ENCODE results near the gene ROR1. TPM values are rescaled to one million over a fixed set of nuclear protein-coding genes. Genes with fewer than 3 reads are reported as not detected.

ROR1 gene
- total RNA-seq, 1 experiment from 2014 or later, result 37.2 TPM

DNA sequence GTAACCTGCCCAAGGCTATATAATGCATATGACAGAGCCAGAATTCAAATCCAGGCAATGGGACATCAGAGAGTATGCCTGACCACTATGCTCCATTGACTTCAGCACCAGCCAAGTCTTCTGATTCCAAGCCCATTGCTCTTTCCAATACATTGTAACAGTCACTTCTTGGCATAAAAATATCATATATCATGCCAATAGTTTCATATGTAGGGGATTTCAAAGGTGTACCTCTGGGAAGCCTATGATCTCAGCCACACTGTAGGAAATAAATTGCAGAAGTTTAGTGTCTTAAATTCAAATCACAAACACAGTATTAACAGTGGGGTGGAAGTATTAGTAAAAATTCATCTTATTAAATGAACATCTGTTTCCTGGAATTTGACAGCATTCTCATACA lies 30.0 kb upstream of the ROR1 start:
- Mint-ChIP-seq H3K4me3 (ENCODE audit: unreplicated experiment) (no peak overlapping the region), H3K9me3 (ENCODE audit: unreplicated experiment) (no peaks in the 10 kb centered on the region), H3K4me1 (ENCODE audit: low read depth, unreplicated experiment) (peaks cover 6% of the 10 kb centered on the region), H3K27me3 (ENCODE audit: insufficient read depth, unreplicated experiment) (no peaks in the 10 kb centered on the region), H3K36me3 (ENCODE audit: insufficient read depth, unreplicated experiment) (no peaks in the 10 kb centered on the region), H3K27ac (ENCODE audit: unreplicated experiment) (no peak overlapping the region)
- CTCF ChIA-PET, result no interaction called here
- TF ChIP-seq, protein P1, sequence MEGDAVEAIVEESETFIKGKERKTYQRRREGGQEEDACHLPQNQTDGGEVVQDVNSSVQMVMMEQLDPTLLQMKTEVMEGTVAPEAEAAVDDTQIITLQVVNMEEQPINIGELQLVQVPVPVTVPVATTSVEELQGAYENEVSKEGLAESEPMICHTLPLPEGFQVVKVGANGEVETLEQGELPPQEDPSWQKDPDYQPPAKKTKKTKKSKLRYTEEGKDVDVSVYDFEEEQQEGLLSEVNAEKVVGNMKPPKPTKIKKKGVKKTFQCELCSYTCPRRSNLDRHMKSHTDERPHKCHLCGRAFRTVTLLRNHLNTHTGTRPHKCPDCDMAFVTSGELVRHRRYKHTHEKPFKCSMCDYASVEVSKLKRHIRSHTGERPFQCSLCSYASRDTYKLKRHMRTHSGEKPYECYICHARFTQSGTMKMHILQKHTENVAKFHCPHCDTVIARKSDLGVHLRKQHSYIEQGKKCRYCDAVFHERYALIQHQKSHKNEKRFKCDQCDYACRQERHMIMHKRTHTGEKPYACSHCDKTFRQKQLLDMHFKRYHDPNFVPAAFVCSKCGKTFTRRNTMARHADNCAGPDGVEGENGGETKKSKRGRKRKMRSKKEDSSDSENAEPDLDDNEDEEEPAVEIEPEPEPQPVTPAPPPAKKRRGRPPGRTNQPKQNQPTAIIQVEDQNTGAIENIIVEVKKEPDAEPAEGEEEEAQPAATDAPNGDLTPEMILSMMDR (IDR thresholded peaks at IDR 0.05; ENCODE audit: insufficient read depth in 1 of 2, low read depth in 1 of 2, low read length in 1 of 2, severe bottlenecking in 1 of 2, unreplicated experiment in 1 of 2), result no peak
- Histone ChIP-seq H3K9me3 (no peaks in the 10 kb centered on the region), H3K36me3 (ENCODE audit: control insufficient read depth, insufficient read depth, low read length) (no peaks in the 10 kb centered on the region), H3K27me3 (replicated peaks; ENCODE audit: control insufficient read depth, insufficient read depth, low read length) (no peaks in the 10 kb centered on the region), H3K4me1 (no peaks in the 10 kb centered on the region), H3K4me3 (ENCODE audit: low read depth, low read length) (no peak overlapping the region)
- intact Hi-C loops (cut with micrococcal nuclease; ENCODE audit: unreplicated experiment), result no loop called here
- BruUV-seq (replicated peaks), result no TSS peak
- POLR2A ChIA-PET, result no interaction called here
- no peak for DNase-seq

DNA sequence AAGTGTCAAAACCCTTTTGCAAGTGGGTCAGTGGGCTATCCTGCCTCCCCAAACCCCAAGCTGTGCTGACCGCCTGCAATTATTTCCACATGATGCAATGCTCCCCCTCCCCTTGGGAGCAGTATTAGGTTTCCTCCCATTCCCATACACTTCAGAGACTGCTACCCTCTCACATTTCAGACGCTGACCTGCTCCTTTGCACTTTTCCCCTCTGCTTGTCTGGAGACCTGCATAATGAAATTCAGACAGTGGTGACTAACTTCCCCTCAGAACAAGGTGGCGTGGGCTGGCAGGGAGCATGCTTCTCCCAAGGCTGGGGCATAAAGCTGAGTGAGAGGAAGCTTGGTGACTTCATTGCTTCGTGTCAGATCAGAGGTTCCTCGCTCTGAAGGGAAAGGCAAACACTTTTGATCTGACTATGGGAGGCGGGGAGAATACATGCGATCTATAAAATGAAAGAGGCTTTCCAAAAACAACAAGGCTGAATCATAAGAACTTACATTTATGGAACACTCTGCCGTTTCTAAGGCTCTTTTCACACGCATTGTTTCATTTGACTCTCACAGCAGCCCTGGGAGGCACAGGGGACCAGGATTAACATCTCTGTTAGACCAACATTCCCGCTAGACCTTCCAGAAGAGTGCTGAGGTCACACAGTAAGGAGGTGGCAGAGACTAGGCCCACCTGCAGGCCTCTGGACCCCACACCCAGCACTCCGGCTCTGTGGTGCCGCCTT lies 27.5 kb upstream of the ROR1 start:
- Mint-ChIP-seq H3K4me1 (ENCODE audit: low read depth, unreplicated experiment) (no peaks in the 10 kb centered on the region), H3K27ac (ENCODE audit: unreplicated experiment) (no peak overlapping the region), H3K27me3 (ENCODE audit: insufficient read depth, unreplicated experiment) (no peaks in the 10 kb centered on the region), H3K9me3 (ENCODE audit: unreplicated experiment) (no peaks in the 10 kb centered on the region), H3K36me3 (ENCODE audit: insufficient read depth, unreplicated experiment) (no peaks in the 10 kb centered on the region), H3K4me3 (ENCODE audit: unreplicated experiment) (no peak overlapping the region)
- BruUV-seq (replicated peaks), result no TSS peak
- intact Hi-C loops (cut with micrococcal nuclease; ENCODE audit: unreplicated experiment), result no loop called here
- no peak for DNase-seq
- H3K9me3 ChIP-seq, result no peaks in the 10 kb centered on the region
- H3K36me3 ChIP-seq (ENCODE audit: control insufficient read depth, insufficient read depth, low read length), result no peaks in the 10 kb centered on the region
- H3K4me1 ChIP-seq, result no peaks in the 10 kb centered on the region
- ChIA-PET CTCF (no interaction called here), POLR2A (no interaction called here)
- no peak overlapping the region for H3K4me3 ChIP-seq (ENCODE audit: low read depth, low read length)
- TF ChIP-seq, protein P1 (IDR thresholded peaks at IDR 0.05; ENCODE audit: insufficient read depth in 1 of 2, low read depth in 1 of 2, low read length in 1 of 2, severe bottlenecking in 1 of 2, unreplicated experiment in 1 of 2), result no peak
- H3K27me3 ChIP-seq (replicated peaks; ENCODE audit: control insufficient read depth, insufficient read depth, low read length), result no peaks in the 10 kb centered on the region

DNA sequence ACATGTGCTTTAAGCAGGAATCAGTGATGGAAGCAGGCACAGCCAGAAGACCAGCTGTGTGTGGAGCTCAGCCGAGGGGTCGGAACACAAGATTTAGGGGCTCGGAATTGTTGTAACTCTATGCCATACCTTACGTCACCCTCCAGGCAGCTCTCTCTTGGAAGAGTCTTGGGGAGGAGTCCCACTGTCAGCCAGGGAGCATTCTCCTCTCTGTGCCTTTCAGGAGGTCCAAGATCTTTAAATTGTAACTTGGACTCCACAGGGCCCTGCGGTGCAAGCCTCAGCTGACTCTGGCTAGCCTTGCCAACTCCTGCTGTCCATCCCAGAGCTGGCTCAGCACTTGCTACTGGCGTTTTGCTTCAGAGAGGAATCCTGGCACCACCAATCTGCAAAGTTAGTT lies 26.4 kb upstream of the ROR1 start:
- ChIA-PET CTCF (no interaction called here), POLR2A (no interaction called here)
- Mint-ChIP-seq H3K27ac (ENCODE audit: unreplicated experiment) (no peak overlapping the region), H3K9me3 (ENCODE audit: unreplicated experiment) (no peaks in the 10 kb centered on the region), H3K36me3 (ENCODE audit: insufficient read depth, unreplicated experiment) (no peaks in the 10 kb centered on the region), H3K27me3 (ENCODE audit: insufficient read depth, unreplicated experiment) (no peaks in the 10 kb centered on the region), H3K4me3 (ENCODE audit: unreplicated experiment) (no peak overlapping the region), H3K4me1 (ENCODE audit: low read depth, unreplicated experiment) (no peaks in the 10 kb centered on the region)
- no peak for DNase-seq
- no TSS peak for BruUV-seq (replicated peaks)
- TF ChIP-seq, protein P1 (IDR thresholded peaks at IDR 0.05; ENCODE audit: insufficient read depth in 1 of 2, low read depth in 1 of 2, low read length in 1 of 2, severe bottlenecking in 1 of 2, unreplicated experiment in 1 of 2), result no peak
- intact Hi-C loops (cut with micrococcal nuclease; ENCODE audit: unreplicated experiment), result no loop called here
- Histone ChIP-seq H3K9me3 (no peaks in the 10 kb centered on the region), H3K36me3 (ENCODE audit: control insufficient read depth, insufficient read depth, low read length) (no peaks in the 10 kb centered on the region), H3K27me3 (replicated peaks; ENCODE audit: control insufficient read depth, insufficient read depth, low read length) (no peaks in the 10 kb centered on the region), H3K4me1 (no peaks in the 10 kb centered on the region), H3K4me3 (ENCODE audit: low read depth, low read length) (no peak overlapping the region)

All from Caco-2 (cell line).